Endothelial cell of umbilical vein (primary cell): ENCODE data around the gene HDAC3. TPM values are rescaled to one million over a fixed set of nuclear protein-coding genes. Genes with fewer than 3 reads are reported as not detected.

Source experiments
- BruUV-seq: library from RNA; stranded (reverse); fragments of 400-500 nt; replicated peaks from 2 replicates; lab custom pipeline; 2021; lab: Mats Ljungman, UMichigan
- CTCF ChIA-PET: fragments of 300-600, 350-600 bp; sonication (Branson Sonifier 250); formaldehyde crosslinking; loops from one replicate; lab custom pipeline; 2021; ENCODE audit warnings: antibody characterized with exemption, inconsistent platforms; lab: Charles Lee
- POLR2A ChIA-PET: fragments of 300-600, 350-600 bp; sonication (Branson Sonifier 250); formaldehyde crosslinking; loops from one replicate; lab custom pipeline; 2021; ENCODE audit warnings: antibody characterized with exemption, inconsistent platforms; lab: Charles Lee
- DNase-seq: peaks from one replicate; pipeline ENCODE4 v3.0.0-alpha.2; 2011; ENCODE audit warnings: low read depth, low spot score
- FAIRE-seq: peaks from 2 replicates; lab custom pipeline; 2011; peaks lifted over from hg19 to GRCh38; lab: Jason Lieb, UNC
- H2AFZ ChIP-seq: 2 replicates; pipeline ENCODE4 v1.6.0; 2012; ENCODE audit warnings: low read depth, low read length, control low read depth, inconsistent platforms
- H3K27ac ChIP-seq: 2 replicates; pipeline ENCODE4 v1.5.1; 2011; ENCODE audit warnings: low read depth, mild to moderate bottlenecking, control low read depth, low read length, moderate library complexity; ENCODE audit not compliant: insufficient read depth
- H3K27me3 ChIP-seq, 2 experiments: 2 replicates each; pipeline versions ENCODE4 v1.6.0 to v1.6.1; 2011; ENCODE audit warnings: low read length in 2 of 2, mixed read lengths in 1 of 2; ENCODE audit not compliant: control insufficient read depth in 2 of 2, insufficient read depth in 2 of 2
- H3K36me3 ChIP-seq, 2 experiments: 2 replicates in 1 of 2; 3 replicates in 1 of 2; pipeline ENCODE4 v1.5.1; 2011; ENCODE audit warnings: low read length in 2 of 2, mild to moderate bottlenecking in 1 of 2, moderate library complexity in 1 of 2; ENCODE audit not compliant: control insufficient read depth in 2 of 2, insufficient read depth in 2 of 2; ENCODE audit errors: extremely low read depth in 1 of 2
- H3K4me1 ChIP-seq: 3 replicates; pipeline ENCODE4 v1.5.1; 2011; ENCODE audit warnings: mild to moderate bottlenecking, low read length; ENCODE audit not compliant: control insufficient read depth, insufficient read depth; ENCODE audit errors: extremely low read depth
- H3K4me2 ChIP-seq: 2 replicates; pipeline ENCODE4 v1.6.1; 2011; ENCODE audit warnings: low read length, control low read depth, mixed read lengths; ENCODE audit not compliant: insufficient read depth
- H3K4me3 ChIP-seq, 3 experiments: fragments of 200-600 bp in 1 of 3; sonication (generic), shearing (Covaris generic) in 1 of 3; replicated peaks in 1 of 3; 2 replicates each; pipeline ENCODE4 v1.5.1; 2011 to 2016; ENCODE audit warnings: control low read depth in 3 of 3, low read length in 3 of 3, mild to moderate bottlenecking in 2 of 3, inconsistent platforms in 1 of 3, low read depth in 1 of 3, moderate library complexity in 1 of 3; ENCODE audit not compliant: insufficient read depth in 1 of 3
- H3K79me2 ChIP-seq: 2 replicates; pipeline ENCODE4 v1.6.0; 2012; ENCODE audit warnings: low read length, inconsistent platforms; ENCODE audit not compliant: control insufficient read depth, insufficient read depth
- H3K9ac ChIP-seq: replicated peaks from 2 replicates; pipeline ENCODE3; 2011; ENCODE audit warnings: low read length, control low read depth; ENCODE audit not compliant: insufficient read depth; ENCODE audit errors: extremely low read depth
- H3K9me1 ChIP-seq: replicated peaks from 3 replicates; pipeline ENCODE4 v1.6.0; 2011; ENCODE audit warnings: mild to moderate bottlenecking, low read length; ENCODE audit not compliant: control insufficient read depth, insufficient read depth; ENCODE audit errors: extremely low read depth
- H3K9me3 ChIP-seq: replicated peaks from 2 replicates; pipeline ENCODE4 v1.5.1; 2012; ENCODE audit warnings: low read length, inconsistent platforms; ENCODE audit not compliant: control insufficient read depth, insufficient read depth
- H4K20me1 ChIP-seq: replicated peaks from 2 replicates; pipeline ENCODE3; 2011; ENCODE audit warnings: mild to moderate bottlenecking, low read length; ENCODE audit not compliant: control insufficient read depth, insufficient read depth; ENCODE audit errors: extremely low read depth
- CTCF ChIP-seq, 2 donors: IDR thresholded peaks; 1 replicate in 1 of 2; 2 replicates in 1 of 2; pipeline ENCODE4 v1.5.1; 2011; ENCODE audit warnings: low read length in 2 of 2, mild to moderate bottlenecking in 2 of 2, moderate library complexity in 2 of 2, control low read depth in 1 of 2, inconsistent platforms in 1 of 2, low read depth in 1 of 2; ENCODE audit not compliant: insufficient read depth in 1 of 2; ENCODE audit errors: extremely low read depth in 1 of 2
- FOS ChIP-seq: IDR thresholded peaks from 2 replicates; pipeline ENCODE4 v1.6.1; 2011; ENCODE audit warnings: mild to moderate bottlenecking, low read length, moderate library complexity, borderline replicate concordance; ENCODE audit not compliant: insufficient read depth
- JUN ChIP-seq: IDR thresholded peaks from 2 replicates; pipeline ENCODE4 v1.6.1; 2011; ENCODE audit warnings: borderline replicate concordance, low read depth; ENCODE audit not compliant: insufficient read length, insufficient read depth
- POLR2A ChIP-seq: IDR thresholded peaks from 2 replicates; pipeline ENCODE4 v1.6.1; 2012; ENCODE audit warnings: low read depth, mild to moderate bottlenecking, control low read depth, low read length
- dilution Hi-C: fragments of 300-500 bp; cut with MboI; formaldehyde crosslinking; loops from one replicate; pipeline ENCODE4 v1.15.0; 2019; ENCODE audit warnings: low sequenced_read_pairs; ENCODE audit not compliant: extremely low pct_ligation_motif_present
- intact Hi-C: fragments of 100-400 bp; cut with micrococcal nuclease; formaldehyde crosslinking; loops from one replicate; pipeline ENCODE4 v1.10.0; 2022
- polyA plus RNA-seq, 4 experiments: library from polyadenylated mRNA; depleted of rRNA in 3 of 4; stranded (reverse) in 3 of 4; unstranded in 1 of 4; fragments of >200 nt; gene quantifications; 2 replicates each; pipeline versions ENCODE4 v1.2.1 to v1.2.3, GENCODE V29; 2011 to 2012; ENCODE audit warnings: missing spikeins in 1 of 4
- total RNA-seq: library from RNA; stranded (reverse); gene quantifications from 2 replicates; pipeline ENCODE4 v1.2.3, GENCODE V29; 2021
- TF ChIP-seq, protein P1 (sequence below): IDR thresholded peaks from 2 replicates; pipeline ENCODE4 v1.6.1; 2011; ENCODE audit not compliant: insufficient read depth, insufficient read length

Gene HDAC3
- total and polyA plus RNA-seq, 2 donors (not counting 3 experiments of a cell fraction or from before 2014, with no cell fraction given) = 58.5 to 75.5 TPM

- FAIRE-seq (no peak), DNase-seq (no peak)
- CTCF ChIA-PET = interaction anchor here (1.3 to 9.0 kb wide), 3 partner anchors 10 to 17 kb away, joined by 3 to 114 read pairs (median 53); partner anchors contain the start of gene DIAPH1
- BruUV-seq = no TSS peak
- TF ChIP-seq JUN (no peak), FOS (no peak)
- H2AFZ ChIP-seq = no peak overlapping the region
- no peaks in the 10 kb centered on the region for H3K36me3 ChIP-seq
- H3K9me3 ChIP-seq = no peaks in the 10 kb centered on the region
- intact Hi-C loops = no loop called here
- H3K4me1 ChIP-seq = peaks cover 39% of the 10 kb centered on the region
- no peaks in the 10 kb centered on the region for H4K20me1 ChIP-seq
- POLR2A ChIA-PET = no interaction called here
- H3K4me3 ChIP-seq = no peak overlapping the region
- H3K27me3 ChIP-seq = no peaks in the 10 kb centered on the region
- no peak overlapping the region for H3K4me2 ChIP-seq
- dilution Hi-C loops = no loop called here
- H3K79me2 ChIP-seq = peaks cover 49% of the 10 kb centered on the region
- H3K27ac ChIP-seq = no peak overlapping the region
- H3K9me1 ChIP-seq = no peaks in the 10 kb centered on the region
- no peak overlapping the region for H3K9ac ChIP-seq
These were observed 34.0 kb downstream of the HDAC3 start for GRCh38 chr5:141602606-141603005.

DNA sequence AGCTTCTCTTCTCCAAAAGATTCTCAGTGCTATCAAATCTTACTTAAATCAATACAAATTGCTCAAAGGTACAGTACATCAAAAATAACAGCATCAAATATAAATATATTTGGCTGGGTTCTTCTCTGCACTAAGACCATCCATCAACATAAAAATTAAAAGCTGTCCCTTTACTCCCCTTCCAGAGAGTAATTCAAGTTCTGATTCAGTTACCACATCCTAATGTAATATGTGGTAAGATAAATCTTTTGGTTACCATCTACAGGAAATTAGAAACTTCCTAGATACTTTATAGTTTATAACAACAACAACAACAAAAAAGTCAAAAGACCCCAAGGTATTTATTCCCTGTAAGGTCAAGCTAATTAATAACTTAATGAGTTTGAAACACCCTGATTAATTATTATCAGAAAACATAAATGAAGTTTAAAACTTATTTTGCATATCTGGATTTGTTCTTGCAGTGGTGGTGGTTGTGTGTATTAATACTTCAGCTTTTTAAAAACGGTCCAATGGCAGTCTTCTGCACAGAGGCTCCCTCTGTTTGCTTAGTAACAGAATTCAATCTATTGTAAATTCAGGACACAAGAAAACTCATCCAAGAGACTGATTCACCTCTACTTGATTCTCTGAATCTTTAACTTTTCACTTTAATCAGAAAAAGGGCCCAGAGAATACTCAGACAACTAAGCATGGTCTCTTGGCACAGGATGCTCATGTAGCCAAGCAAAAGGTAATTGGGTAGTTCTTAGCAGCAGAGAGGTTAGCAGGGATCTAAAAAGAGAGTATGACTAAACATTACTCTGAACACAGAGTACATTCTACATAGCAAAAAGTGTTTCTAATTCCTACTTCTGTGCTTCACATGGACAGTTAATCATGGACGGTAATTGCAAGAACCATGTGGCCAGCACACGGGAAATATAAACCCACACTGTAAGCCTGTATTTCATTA, 38.0 kb downstream of the HDAC3 start:
- Histone ChIP-seq H2AFZ (no peak overlapping the region), H3K9ac (no peak overlapping the region), H3K27ac (no peak overlapping the region), H3K36me3 (no peaks in the 10 kb centered on the region), H3K9me3 (no peaks in the 10 kb centered on the region), H4K20me1 (no peaks in the 10 kb centered on the region), H3K4me1 (peaks cover 16% of the 10 kb centered on the region), H3K9me1 (no peaks in the 10 kb centered on the region), H3K4me3 (no peak overlapping the region), H3K4me2 (no peak overlapping the region), H3K27me3 (no peaks in the 10 kb centered on the region), H3K79me2 (peaks cover 44% of the 10 kb centered on the region)
- BruUV-seq = no TSS peak
- TF ChIP-seq POLR2A (no peak), CTCF (IDR thresholded peaks at IDR 0.05; ENCODE audit: extremely low read depth in 1 of 2, insufficient read depth in 1 of 2, low read depth in 1 of 2, low read length in 2 of 2) (no peak)
- TF ChIP-seq, protein P1, sequence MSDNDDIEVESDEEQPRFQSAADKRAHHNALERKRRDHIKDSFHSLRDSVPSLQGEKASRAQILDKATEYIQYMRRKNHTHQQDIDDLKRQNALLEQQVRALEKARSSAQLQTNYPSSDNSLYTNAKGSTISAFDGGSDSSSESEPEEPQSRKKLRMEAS = no peak
- ChIA-PET CTCF (interaction anchor here (1.1 to 3.3 kb wide), 4 partner anchors 20 to 38 kb away, joined by 3 to 53 read pairs (median 4); partner anchors contain the start of genes DIAPH1, HDAC3 and RELL2), POLR2A (no interaction called here)
- dilution Hi-C loops = no loop called here
- FAIRE-seq (no peak), DNase-seq (no peak)
- intact Hi-C loops = no loop called here
